GM06990 (cell line): ENCODE data around the gene NECAB2.

ENCODE experiments used
- DNase-seq: peaks from one replicate; pipeline ENCODE4 v3.0.0-alpha.2; 2011; ENCODE audit not compliant: insufficient read length; ENCODE audit errors: extremely low read depth
- H3K27me3 ChIP-seq: replicated peaks from 2 replicates; pipeline ENCODE4 v1.6.0; 2011; ENCODE audit warnings: low read length; ENCODE audit not compliant: control insufficient read depth, insufficient read depth
- H3K36me3 ChIP-seq: 2 replicates; pipeline ENCODE4 v1.5.1; 2011; ENCODE audit warnings: low read length; ENCODE audit not compliant: control insufficient read depth, insufficient read depth
- H3K4me3 ChIP-seq: replicated peaks from 2 replicates; pipeline ENCODE4 v1.5.1; 2011; ENCODE audit warnings: low read depth, mild to moderate bottlenecking, control low read depth, low read length
- TF ChIP-seq, protein P1 (sequence below): IDR thresholded peaks from 2 replicates; pipeline ENCODE4 v1.5.1; 2011; ENCODE audit warnings: low read length, control low read depth, mild to moderate bottlenecking, inconsistent platforms; ENCODE audit not compliant: insufficient read depth, poor library complexity, severe bottlenecking

Gene NECAB2

DNA sequence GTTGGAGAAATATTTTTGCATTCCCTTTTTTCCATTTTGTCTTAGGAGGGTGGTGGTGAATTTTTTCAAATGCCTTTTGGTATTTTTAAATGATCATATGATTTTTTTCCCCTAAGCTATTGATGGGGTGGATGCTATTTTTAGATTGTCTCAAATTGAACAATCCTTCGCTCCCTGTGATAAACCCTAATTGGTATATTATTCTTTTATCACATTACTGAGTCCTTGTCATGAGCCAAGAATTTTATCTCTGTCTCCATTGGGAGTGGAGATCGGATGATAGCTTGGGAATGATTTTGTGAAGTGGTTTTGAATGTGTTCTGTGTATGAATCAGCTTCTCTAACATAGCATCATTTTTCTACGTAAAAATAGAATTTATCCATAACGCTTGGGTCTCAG is 15.4 kb downstream of the NECAB2 start:
- Histone ChIP-seq H3K4me3 (no peak overlapping the region), H3K36me3 (no peaks in the 10 kb centered on the region), H3K27me3 (no peaks in the 10 kb centered on the region)
- TF ChIP-seq, protein P1, sequence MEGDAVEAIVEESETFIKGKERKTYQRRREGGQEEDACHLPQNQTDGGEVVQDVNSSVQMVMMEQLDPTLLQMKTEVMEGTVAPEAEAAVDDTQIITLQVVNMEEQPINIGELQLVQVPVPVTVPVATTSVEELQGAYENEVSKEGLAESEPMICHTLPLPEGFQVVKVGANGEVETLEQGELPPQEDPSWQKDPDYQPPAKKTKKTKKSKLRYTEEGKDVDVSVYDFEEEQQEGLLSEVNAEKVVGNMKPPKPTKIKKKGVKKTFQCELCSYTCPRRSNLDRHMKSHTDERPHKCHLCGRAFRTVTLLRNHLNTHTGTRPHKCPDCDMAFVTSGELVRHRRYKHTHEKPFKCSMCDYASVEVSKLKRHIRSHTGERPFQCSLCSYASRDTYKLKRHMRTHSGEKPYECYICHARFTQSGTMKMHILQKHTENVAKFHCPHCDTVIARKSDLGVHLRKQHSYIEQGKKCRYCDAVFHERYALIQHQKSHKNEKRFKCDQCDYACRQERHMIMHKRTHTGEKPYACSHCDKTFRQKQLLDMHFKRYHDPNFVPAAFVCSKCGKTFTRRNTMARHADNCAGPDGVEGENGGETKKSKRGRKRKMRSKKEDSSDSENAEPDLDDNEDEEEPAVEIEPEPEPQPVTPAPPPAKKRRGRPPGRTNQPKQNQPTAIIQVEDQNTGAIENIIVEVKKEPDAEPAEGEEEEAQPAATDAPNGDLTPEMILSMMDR = no peak
- no peak for DNase-seq

DNA sequence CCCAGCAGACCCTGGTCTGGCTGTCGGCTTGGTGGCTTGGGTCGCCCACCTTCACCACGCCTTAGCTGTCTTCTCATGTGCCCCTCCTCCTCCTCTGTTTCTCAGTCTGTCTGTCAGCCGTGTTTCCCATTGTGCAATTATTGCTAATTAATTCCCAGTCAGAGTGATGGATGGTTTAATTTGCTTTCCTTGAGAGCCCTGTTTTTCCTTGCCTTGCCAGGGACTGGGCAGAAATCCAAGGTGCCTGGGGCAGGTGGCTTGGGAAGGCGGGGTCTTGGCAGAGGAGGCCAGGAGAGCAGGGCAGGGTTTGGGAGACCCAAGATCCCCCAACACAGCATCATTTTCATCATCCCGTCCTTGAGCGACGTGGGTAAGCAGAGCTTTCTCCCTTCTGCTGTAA is 21.3 kb downstream of the NECAB2 start:
- Histone ChIP-seq H3K4me3 (no peak overlapping the region), H3K36me3 (no peaks in the 10 kb centered on the region), H3K27me3 (no peaks in the 10 kb centered on the region; the same call in 1 of the 2 replicates)
- TF ChIP-seq, protein P1 = no peak
- DNase-seq = no peak

DNA sequence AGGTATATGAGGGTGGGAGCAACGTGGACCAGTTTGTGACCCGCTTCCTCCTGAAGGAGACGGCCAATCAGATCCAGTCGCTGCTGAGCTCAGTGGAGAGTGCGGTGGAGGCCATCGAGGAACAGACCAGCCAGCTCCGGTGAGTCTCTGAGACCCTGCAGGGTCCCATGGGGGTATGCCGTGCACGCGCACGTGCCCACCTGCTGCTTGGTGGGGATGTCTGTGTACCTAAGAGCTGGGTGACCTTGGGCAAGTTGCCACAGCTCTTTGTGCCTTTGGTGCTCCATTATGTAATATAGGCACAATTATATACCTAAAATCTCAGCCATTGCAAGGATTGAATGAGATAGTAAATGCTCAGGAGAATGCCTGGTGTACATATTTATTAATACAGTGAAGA is 22.4 kb downstream of the NECAB2 start:
- Histone ChIP-seq H3K4me3 (no peak overlapping the region), H3K27me3 (no peaks in the 10 kb centered on the region; the same call in 1 of the 2 replicates), H3K36me3 (no peaks in the 10 kb centered on the region)
- no peak for DNase-seq
- TF ChIP-seq, protein P1 = no peak

DNA sequence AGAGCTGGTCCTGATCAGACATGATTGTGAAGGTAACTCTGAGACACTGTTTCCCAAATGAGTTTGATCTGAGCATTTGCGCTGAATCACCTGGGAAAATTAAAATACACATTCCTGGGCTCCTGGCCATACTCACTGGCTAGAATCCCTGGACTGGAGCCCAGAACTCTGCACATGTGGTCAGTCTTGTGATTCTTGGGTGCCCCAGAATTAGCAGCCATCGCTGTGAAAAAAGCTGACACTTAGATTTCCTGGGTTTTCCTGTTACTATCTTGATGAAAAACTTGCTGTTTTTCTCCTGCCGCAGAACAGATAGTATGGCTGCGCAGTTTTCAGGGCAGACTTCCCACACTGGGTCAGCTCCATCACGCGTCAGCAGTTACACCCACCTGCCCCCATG is 24.6 kb downstream of the NECAB2 start:
- no peaks in the 10 kb centered on the region; the same call in 1 of the 2 replicates for H3K27me3 ChIP-seq

DNA sequence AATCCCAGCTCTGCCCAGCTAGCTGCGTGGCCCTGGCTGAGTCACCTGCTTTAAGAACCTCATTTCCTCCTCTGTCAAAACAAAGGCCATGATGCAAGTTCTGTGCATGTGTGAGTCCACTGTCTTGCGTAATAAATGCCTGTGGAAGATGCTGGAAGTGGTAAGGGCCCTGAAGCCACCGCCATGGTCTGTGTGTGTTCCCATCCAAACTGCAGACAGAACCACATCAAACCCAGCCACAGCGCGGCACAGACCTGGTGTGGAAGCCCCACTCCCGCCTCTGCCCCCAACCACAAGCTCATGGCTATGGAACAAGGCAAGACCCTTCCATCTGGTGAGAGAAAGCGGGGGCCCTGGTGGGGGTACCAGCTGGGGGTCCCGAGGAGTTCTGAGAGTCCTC is 26.0 kb downstream of the NECAB2 start:
- DNase-seq = no peak
- no peaks in the 10 kb centered on the region; the same call in 1 of the 2 replicates for H3K27me3 ChIP-seq
- no peak overlapping the region for H3K4me3 ChIP-seq
- TF ChIP-seq, protein P1 = no peak
- no peaks in the 10 kb centered on the region for H3K36me3 ChIP-seq

More for the DNA sequence above, 24.6 kb downstream of the NECAB2 start:
- H3K36me3 ChIP-seq = no peaks in the 10 kb centered on the region
- DNase-seq = no peak
- no peak overlapping the region for H3K4me3 ChIP-seq
- TF ChIP-seq, protein P1 = no peak

DNA sequence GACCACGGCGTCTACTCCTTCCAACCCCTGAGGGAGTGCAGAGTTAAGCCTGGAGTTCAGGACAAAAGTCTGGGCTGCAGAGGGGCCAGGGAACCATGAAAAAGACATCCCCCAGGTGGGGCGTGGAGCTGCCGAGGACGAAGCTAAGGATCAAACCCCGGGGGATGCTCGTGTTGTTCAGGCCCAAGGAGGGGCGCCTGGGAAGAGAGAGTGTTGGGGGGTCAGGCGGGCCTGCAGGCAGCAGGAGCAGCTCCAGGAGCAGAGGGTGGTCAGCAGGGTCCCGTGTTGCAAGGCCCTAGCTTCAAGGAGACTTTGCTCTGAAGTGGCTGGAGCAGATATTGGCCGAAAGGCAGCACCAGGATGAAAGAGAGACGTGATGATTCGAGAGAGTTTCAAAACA is 26.7 kb downstream of the NECAB2 start:
- TF ChIP-seq, protein P1 = no peak
- Histone ChIP-seq H3K27me3 (no peaks in the 10 kb centered on the region; the same call in 1 of the 2 replicates), H3K4me3 (no peak overlapping the region), H3K36me3 (no peaks in the 10 kb centered on the region)
- no peak for DNase-seq
